Spleen (tissue), 11 donors: ENCODE data around the gene GRIN3A. TPM values are rescaled to one million over a fixed set of nuclear protein-coding genes. Genes with fewer than 3 reads are reported as not detected.

Experiments
- DNase-seq: peaks from one replicate; pipeline ENCODE4 v3.0.0-alpha.2; 2020
- H3K27ac ChIP-seq, 8 donors: fragments of 200-600 bp; sonication (generic) in 7 of 8; 1 replicate in 4 of 8; 2 replicates in 4 of 8; pipeline versions ENCODE4 v1.5.0 to v1.8.0; 2016 to 2021; ENCODE audit warnings: inconsistent platforms in 4 of 8, mild to moderate bottlenecking in 4 of 8, moderate library complexity in 1 of 8
- H3K27me3 ChIP-seq, 7 donors: fragments of 200-600 bp; sonication (generic) in 6 of 7; replicated peaks in 1 of 7; 1 replicate in 4 of 7; 2 replicates in 3 of 7; pipeline versions ENCODE4 v1.5.0 to v1.8.0; 2016 to 2021; ENCODE audit warnings: inconsistent platforms in 3 of 7, mild to moderate bottlenecking in 1 of 7
- H3K36me3 ChIP-seq, 6 donors: fragments of 200-600 bp; sonication (generic) in 5 of 6; 1 replicate in 4 of 6; 2 replicates in 2 of 6; pipeline versions ENCODE4 v1.5.0 to v1.8.0; 2016 to 2021; ENCODE audit warnings: inconsistent platforms in 2 of 6
- H3K4me1 ChIP-seq, 6 donors: fragments of 200-600 bp; sonication (generic) in 5 of 6; 1 replicate in 3 of 6; 2 replicates in 3 of 6; pipeline versions ENCODE4 v1.5.0 to v1.8.0; 2016 to 2021; ENCODE audit warnings: inconsistent platforms in 3 of 6
- H3K4me3 ChIP-seq, 8 donors: fragments of 200-600 bp; sonication (generic) in 7 of 8; 1 replicate in 4 of 8; 2 replicates in 4 of 8; pipeline versions ENCODE4 v1.5.0 to v1.8.0; 2016 to 2021; ENCODE audit warnings: inconsistent platforms in 4 of 8, mild to moderate bottlenecking in 4 of 8, moderate library complexity in 2 of 8
- H3K9me3 ChIP-seq, 8 donors: fragments of 200-600 bp; sonication (generic) in 7 of 8; 1 replicate in 4 of 8; 2 replicates in 4 of 8; pipeline versions ENCODE4 v1.5.0 to v1.8.0; 2016 to 2021; ENCODE audit warnings: inconsistent platforms in 4 of 8
- CTCF ChIP-seq, 11 experiments: fragments of 200-600 bp in 7 of 11; fragments of 450-650 bp in 4 of 11; sonication (generic) in 4 of 11; IDR thresholded peaks in 8 of 11; conservative IDR thresholded peaks in 3 of 11; 1 replicate in 7 of 11; 2 replicates in 4 of 11; pipeline versions ENCODE4 v1.4.0 to v1.8.0; 2016 to 2021; ENCODE audit warnings: antibody characterized with exemption in 11 of 11, inconsistent platforms in 4 of 11, mild to moderate bottlenecking in 1 of 11
- POLR2A ChIP-seq, 3 donors: fragments of 450-650 bp; IDR thresholded peaks; one replicate each; pipeline ENCODE4 v1.5.1; 2017; ENCODE audit warnings: antibody characterized with exemption in 3 of 3, mild to moderate bottlenecking in 1 of 3
- POLR2AphosphoS5 ChIP-seq, 3 donors: sonication (generic); formaldehyde crosslinking; IDR thresholded peaks; one replicate each; pipeline ENCODE4 v1.5.1; 2017; ENCODE audit warnings: antibody characterized with exemption in 3 of 3
- WGBS, 5 donors: extraction: QIAGEN DNeasy Blood & Tissue Kit in 3 of 5; methylation state at CpG; one replicate each; pipeline versions ENCODE4 v1.1.5 to v1.1.7; 2013 to 2018; 5-methylcytosine and 5-hydroxymethylcytosine counted together
- intact Hi-C: fragments of 100-400 bp; cut with DNase I; formaldehyde crosslinking; loops from one replicate; pipeline ENCODE4 v1.15.0; 2023; ENCODE audit warnings: low total_unique reads
- polyA plus RNA-seq, 3 donors: library from polyadenylated mRNA; stranded (reverse); fragments of 200-250 nt; gene quantifications; one replicate each; pipeline ENCODE4 v1.2.1, GENCODE V29; 2013
- total RNA-seq, 7 donors: library from RNA; depleted of rRNA in 3 of 7; stranded (reverse); fragments of >200 nt in 3 of 7; fragmentation: NEBNext Ultra II Directional in 4 of 7; extraction: Animal tissue kit (Norgen Biotek cat#: 25700) in 4 of 7; gene quantifications; one replicate each; pipeline versions ENCODE4 v1.1.0 to v1.2.1, GENCODE V29; 2016 to 2021
- donor health status: healthy with polysubstance abuse.
- donor health status: DM: no; HTN: no; CAD: no; lungs with moderate emphysema.
- donor health status: DM: no; HTN: no; CAD: no.
- donor health status: Bipolar disorder and iron deficiency.
- donor health status: healthy.
- donor health status: DM: no; HTN: no; CAD: no.
- donor health status: DM: yes; HTN: yes; CAD: no.

Gene GRIN3A
- total and polyA plus RNA-seq, 10 donors: 0.07 to 1.6 (median 0.75) TPM

GRCh38 chr9:101594796-101595195, 143.7 kb downstream of the GRIN3A start, which contains the start of gene PPP3R2:
Gene PPP3R2, minus strand, starts transcription at chr9:101594969. Its CDS starts 48 bp downstream, at chr9:101594921.
- intact Hi-C loops: no loop called here
- no peak for DNase-seq
- no peaks in the 10 kb centered on the region for H3K4me1 ChIP-seq
- H3K27me3 ChIP-seq: no peaks in the 10 kb centered on the region
- H3K9me3 ChIP-seq: no peaks in the 10 kb centered on the region
- H3K4me3 ChIP-seq: no peak within 1 kb of the TSS
- TF ChIP-seq POLR2AphosphoS5 (IDR thresholded peaks at IDR 0.05): no peak
- no peak for TF ChIP-seq POLR2A (IDR thresholded peaks at IDR 0.05)
- no peak for TF ChIP-seq CTCF (IDR thresholded peaks at IDR 0.05 in 8 of 11, conservative IDR thresholded peaks at IDR 0.05 in 3 of 11)
- 90 to 94% (median 93%) methylated on average over 19 of the region's 19 CpGs for WGBS, 5 donors
- no peak within 1 kb of the TSS for H3K27ac ChIP-seq
- H3K36me3 ChIP-seq: no peaks in the 10 kb centered on the region

GRCh38 chr9:101593345-101593744, 145.1 kb downstream of the GRIN3A start:
- Histone ChIP-seq H3K4me1 (no peaks in the 10 kb centered on the region), H3K9me3 (no peaks in the 10 kb centered on the region), H3K27me3 (no peaks in the 10 kb centered on the region), H3K4me3 (no peak overlapping the region), H3K27ac (no peak overlapping the region), H3K36me3 (no peaks in the 10 kb centered on the region)
- no peak for DNase-seq
- 83 to 87% (median 85%) methylated on average over 2 of the region's 2 CpGs for WGBS, 5 donors
- no peak for TF ChIP-seq POLR2A (IDR thresholded peaks at IDR 0.05)
- no peak for TF ChIP-seq CTCF (IDR thresholded peaks at IDR 0.05 in 8 of 11, conservative IDR thresholded peaks at IDR 0.05 in 3 of 11)
- TF ChIP-seq POLR2AphosphoS5 (IDR thresholded peaks at IDR 0.05): no peak
- intact Hi-C loops: no loop called here

GRCh38 chr9:101592788-101593187, 145.7 kb downstream of the GRIN3A start:
- H3K27me3 ChIP-seq: no peaks in the 10 kb centered on the region
- no peak for TF ChIP-seq POLR2A (IDR thresholded peaks at IDR 0.05)
- no peak for TF ChIP-seq CTCF (IDR thresholded peaks at IDR 0.05 in 8 of 11, conservative IDR thresholded peaks at IDR 0.05 in 3 of 11)
- TF ChIP-seq POLR2AphosphoS5 (IDR thresholded peaks at IDR 0.05): no peak
- no peak overlapping the region for H3K4me3 ChIP-seq
- no peaks in the 10 kb centered on the region for H3K4me1 ChIP-seq
- no peak for DNase-seq
- H3K27ac ChIP-seq: no peak overlapping the region
- no peaks in the 10 kb centered on the region for H3K9me3 ChIP-seq
- intact Hi-C loops: no loop called here
- no peaks in the 10 kb centered on the region for H3K36me3 ChIP-seq

GRCh38 chr9:101591787-101592446, 146.5 kb downstream of the GRIN3A start:
- Histone ChIP-seq H3K27ac (no peak overlapping the region), H3K4me1 (no peaks in the 10 kb centered on the region), H3K27me3 (no peaks in the 10 kb centered on the region), H3K36me3 (no peaks in the 10 kb centered on the region), H3K4me3 (no peak overlapping the region), H3K9me3 (no peaks in the 10 kb centered on the region)
- intact Hi-C loops: no loop called here
- TF ChIP-seq POLR2AphosphoS5 (IDR thresholded peaks at IDR 0.05) (no peak), POLR2A (IDR thresholded peaks at IDR 0.05) (no peak), CTCF (IDR thresholded peaks at IDR 0.05 in 8 of 11, conservative IDR thresholded peaks at IDR 0.05 in 3 of 11) (no peak)
- no peak for DNase-seq
